Sciatic nerve (tissue), 1 donor: ENCODE results near the gene CRABP2. TPM values are rescaled to one million over a fixed set of nuclear protein-coding genes. Genes with fewer than 3 reads are reported as not detected.

Source experiments
- total RNA-seq: library from RNA; stranded (reverse); fragmentation: NEBNext Ultra II Directional; extraction: Animal tissue kit (Norgen Biotek cat#: 25700); gene quantifications from one replicate; pipeline ENCODE4 v1.2.1, GENCODE V29; 2021
- donor health status: DM: no; HTN: no; CAD: no.

CRABP2 gene
- total RNA-seq, 1 donor from 2014 or later = 40.0 TPM

Other genes starting within 250 kb of the CRABP2 start
- 66.8 TPM for gene MEF2D, start 204.8 kb downstream of the CRABP2 start, total RNA-seq
- gene IQGAP3, start 133.0 kb downstream of the CRABP2 start, total RNA-seq = 0.76 TPM
- not detected for gene TTC24, start 125.9 kb downstream of the CRABP2 start, total RNA-seq
- gene NAXE, start 113.8 kb downstream of the CRABP2 start, total RNA-seq = 47.3 TPM
- gene GPATCH4, start 104.1 kb downstream of the CRABP2 start, total RNA-seq = 19.7 TPM
- gene HAPLN2, start 86.2 kb downstream of the CRABP2 start, total RNA-seq = 5.5 TPM
- 0.27 TPM for gene BCAN, start 63.5 kb downstream of the CRABP2 start, total RNA-seq
- gene NES, start 28.2 kb downstream of the CRABP2 start, total RNA-seq = 126 TPM
- gene METTL25B, start 22.9 kb upstream of the CRABP2 start, total RNA-seq = 35.9 TPM
- gene ISG20L2, start 23.2 kb upstream of the CRABP2 start, total RNA-seq = 19.4 TPM
- gene MRPL24, start 35.5 kb upstream of the CRABP2 start, total RNA-seq = 59.5 TPM
- gene HDGF, start 46.1 kb upstream of the CRABP2 start, total RNA-seq = 112 TPM
- 52.8 TPM for gene PRCC, start 62.0 kb upstream of the CRABP2 start, total RNA-seq
- gene SH2D2A, start 111.3 kb upstream of the CRABP2 start, total RNA-seq = 1.6 TPM
- gene INSRR, start 153.5 kb upstream of the CRABP2 start, total RNA-seq = 0.40 TPM
- 1.8 TPM for gene NTRK1, start 155.3 kb upstream of the CRABP2 start, total RNA-seq
- gene PEAR1, start 188.1 kb upstream of the CRABP2 start, total RNA-seq = 74.7 TPM
- gene LRRC71, start 215.0 kb upstream of the CRABP2 start, total RNA-seq = 2.5 TPM